IMR-90 (cell line): ENCODE data around the gene CLIC5.

Experiments used
- SMC3 ChIP-seq: fragments of 150-350 bp; IDR thresholded peaks from 2 replicates; pipeline ENCODE4 v1.6.1; 2016; ENCODE audit warnings: low read depth, mild to moderate bottlenecking, antibody characterized with exemption, low read length, moderate library complexity
- TF ChIP-seq, protein P1 (sequence below): conservative IDR thresholded peaks from 2 replicates; pipeline ENCODE4 v1.5.1; 2012; ENCODE audit warnings: mild to moderate bottlenecking, low read depth, low read length, improper control_type of control experiment

DNA sequence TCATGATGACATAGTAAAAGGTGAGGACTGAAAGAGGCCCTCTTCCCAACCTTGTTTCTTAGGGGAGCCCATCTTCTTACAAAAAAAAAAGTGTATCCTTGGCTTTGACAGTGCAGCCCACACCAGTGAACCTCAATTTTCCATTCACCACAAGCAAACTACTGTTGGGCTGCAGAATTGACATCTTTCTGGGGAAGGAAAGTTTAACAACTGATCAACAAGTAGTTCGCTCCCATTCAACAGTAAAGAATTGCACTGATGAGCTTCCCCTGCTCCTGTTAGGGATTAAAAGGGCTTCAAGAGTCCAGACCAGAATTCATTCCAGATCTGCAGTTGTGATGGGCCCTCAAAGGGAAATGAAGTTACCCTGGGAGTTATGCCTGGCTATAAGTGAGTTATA lies 13.9 kb upstream of the CLIC5 start:
- TF ChIP-seq SMC3: no peak
- TF ChIP-seq, protein P1, sequence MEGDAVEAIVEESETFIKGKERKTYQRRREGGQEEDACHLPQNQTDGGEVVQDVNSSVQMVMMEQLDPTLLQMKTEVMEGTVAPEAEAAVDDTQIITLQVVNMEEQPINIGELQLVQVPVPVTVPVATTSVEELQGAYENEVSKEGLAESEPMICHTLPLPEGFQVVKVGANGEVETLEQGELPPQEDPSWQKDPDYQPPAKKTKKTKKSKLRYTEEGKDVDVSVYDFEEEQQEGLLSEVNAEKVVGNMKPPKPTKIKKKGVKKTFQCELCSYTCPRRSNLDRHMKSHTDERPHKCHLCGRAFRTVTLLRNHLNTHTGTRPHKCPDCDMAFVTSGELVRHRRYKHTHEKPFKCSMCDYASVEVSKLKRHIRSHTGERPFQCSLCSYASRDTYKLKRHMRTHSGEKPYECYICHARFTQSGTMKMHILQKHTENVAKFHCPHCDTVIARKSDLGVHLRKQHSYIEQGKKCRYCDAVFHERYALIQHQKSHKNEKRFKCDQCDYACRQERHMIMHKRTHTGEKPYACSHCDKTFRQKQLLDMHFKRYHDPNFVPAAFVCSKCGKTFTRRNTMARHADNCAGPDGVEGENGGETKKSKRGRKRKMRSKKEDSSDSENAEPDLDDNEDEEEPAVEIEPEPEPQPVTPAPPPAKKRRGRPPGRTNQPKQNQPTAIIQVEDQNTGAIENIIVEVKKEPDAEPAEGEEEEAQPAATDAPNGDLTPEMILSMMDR: no peak
